ENCODE measurements around the gene SPTBN5.

SPTBN5 gene

DNA sequence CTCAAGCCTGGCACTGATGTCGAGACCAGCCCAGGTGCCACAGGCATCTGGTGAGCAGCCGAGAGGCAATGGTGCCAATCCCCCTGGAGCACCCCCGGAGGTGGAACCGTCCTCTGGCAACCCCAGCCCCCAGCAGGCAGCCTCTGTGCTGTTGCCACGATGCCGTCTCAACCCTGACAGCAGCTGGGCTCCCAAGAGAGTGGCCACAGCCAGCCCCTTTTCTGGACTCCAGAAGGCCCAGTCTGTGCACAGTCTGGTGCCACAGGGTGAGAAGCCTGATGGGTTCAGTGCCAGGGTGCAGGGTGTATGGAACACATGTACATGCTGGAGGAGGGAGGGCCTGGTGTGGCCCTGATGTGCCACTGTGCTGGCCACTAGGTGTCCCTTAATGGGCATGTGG is 70.9 kb downstream of the SPTBN5 start:
- no peak for DNase-seq

DNA sequence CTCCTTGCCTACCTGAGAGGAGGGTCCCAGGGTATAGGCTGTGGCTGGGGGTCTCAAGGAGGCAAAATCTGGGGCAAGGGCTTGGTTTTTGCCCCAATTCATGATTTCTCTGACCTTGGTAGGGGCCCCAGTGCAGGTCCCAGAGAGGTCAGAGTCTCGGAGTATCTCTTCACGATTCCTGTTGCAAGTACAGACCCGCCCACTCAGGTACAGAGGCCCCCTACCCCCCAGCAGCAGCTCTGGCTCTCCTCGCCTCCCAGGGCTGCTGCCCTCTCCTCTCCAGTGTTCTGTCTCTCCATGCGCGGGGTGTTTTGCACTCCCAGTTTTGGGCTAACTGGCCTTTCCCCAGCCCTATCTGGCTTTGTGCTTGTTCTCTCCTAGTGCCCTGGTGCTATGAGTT is 71.4 kb downstream of the SPTBN5 start:
- DNase-seq = no peak

DNA sequence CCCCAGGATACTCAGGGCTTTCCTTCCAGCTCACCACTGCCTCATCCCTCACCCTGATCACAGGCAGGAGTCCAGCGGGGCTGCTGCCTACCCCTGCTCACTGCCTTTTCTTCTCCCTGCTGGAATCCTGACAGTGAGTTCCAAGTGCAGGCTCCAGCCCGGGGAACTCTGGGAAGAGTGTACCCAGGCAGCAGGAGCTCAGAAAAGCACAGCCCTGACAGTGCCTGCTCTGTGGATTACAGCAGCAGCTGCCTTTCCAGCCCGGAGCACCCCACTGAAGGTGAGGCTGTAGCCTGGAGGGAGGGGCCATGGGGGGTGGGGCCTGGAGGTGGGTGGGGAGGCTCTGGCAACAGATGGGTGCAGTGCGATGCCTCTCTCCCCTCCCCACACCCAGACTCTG is 72.0 kb downstream of the SPTBN5 start:
- DNase-seq = no peak

DNA sequence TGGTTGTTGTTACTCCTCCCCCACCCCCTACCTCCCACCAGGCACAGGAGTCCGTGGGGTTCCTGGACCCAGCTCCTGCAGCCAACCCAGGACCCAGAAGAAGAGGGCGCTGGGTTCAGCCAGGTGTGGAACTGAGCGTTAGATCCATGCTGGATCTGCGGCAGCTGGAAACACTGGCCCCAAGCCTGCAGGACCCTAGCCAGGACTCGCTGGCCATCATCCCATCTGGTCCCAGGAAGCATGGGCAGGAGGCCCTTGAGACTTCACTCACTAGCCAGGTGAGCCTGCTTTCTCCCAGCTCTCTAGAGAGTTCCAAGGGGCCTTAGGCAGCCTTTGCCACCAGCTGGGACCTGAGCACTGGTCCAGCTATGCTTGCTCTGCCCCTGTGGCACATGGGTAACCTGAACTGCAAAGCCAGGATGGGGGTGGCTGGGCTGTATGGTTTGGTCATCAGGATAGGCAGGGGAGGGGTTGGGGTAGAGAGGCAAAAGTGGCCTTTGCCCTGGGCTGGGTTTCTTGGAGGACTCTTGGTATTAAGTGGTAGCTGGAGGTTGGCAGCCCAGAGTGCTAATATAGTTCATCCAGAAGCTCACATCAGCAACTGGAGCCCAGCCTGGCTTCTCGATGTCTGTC is 72.9 kb downstream of the SPTBN5 start:
- no peak for DNase-seq

DNA sequence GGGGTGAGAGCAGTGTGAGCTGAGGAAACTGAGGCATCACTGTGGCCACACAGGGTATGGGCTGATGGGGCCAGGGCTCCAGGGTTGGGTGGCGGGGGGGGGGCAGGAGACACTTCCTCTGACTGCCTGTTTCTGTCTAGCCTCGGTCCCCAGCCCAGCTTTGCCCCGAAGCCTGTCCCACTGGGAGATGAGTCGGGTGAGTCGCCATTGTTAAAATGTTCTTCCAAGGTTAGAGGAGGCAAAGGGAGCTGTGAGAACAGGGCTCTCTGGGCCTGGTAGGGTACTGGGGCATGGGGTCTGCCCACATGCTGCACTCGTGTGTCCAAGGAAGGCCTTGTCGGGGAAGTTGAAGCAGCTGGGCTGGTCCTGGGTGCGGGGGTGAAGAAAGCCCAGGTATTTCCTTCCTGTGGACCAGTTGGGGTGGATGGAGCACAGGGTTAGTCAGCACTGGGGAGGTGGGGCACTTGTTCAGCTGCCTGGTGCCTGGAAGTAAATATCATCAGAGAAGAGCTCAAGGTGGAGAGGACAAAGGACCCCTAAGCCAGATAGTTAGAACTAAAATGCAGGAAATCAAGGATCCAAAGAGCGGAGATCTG is 74.3 kb downstream of the SPTBN5 start:
- DNase-seq = no peak

DNA sequence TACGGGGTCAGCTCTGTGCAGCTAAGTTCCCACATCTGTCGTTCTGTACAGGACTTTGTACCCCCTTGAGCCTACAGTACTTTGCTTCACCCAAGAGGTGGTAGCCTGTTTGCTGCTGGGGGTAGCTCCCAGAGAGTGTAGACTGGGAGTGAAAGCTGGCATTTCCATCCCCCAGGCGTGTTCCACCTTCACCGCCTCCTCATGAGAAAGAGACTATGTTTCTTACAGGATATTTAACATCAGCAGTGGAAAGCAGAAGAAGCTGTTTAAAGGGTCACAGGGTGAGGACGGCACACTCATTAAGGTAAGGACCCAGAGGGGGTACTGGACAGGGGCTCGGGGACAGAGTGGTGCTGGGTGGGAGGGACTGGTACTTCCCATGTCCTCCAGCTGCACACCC is 76.1 kb downstream of the SPTBN5 start:
- no peak for DNase-seq

DNA sequence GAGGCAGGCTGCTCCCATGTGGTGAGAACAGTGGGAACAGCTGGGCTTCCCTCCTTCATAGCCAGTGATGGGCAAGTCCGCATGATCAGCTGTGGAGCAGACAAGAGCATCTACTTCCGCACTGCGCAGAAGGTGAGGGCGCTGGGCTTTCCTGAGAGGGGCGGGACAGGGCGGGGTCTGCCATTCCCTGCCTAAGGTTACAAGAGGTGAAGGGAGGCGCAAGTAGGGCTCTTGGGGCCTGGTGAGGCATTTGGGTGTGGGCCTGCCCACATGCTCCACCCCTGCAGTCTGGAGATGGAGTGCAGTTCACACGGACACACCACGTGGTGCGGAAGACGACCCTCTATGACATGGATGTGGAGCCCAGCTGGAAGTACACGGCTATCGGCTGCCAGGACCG is 76.5 kb downstream of the SPTBN5 start:
- no peak for DNase-seq

DNA sequence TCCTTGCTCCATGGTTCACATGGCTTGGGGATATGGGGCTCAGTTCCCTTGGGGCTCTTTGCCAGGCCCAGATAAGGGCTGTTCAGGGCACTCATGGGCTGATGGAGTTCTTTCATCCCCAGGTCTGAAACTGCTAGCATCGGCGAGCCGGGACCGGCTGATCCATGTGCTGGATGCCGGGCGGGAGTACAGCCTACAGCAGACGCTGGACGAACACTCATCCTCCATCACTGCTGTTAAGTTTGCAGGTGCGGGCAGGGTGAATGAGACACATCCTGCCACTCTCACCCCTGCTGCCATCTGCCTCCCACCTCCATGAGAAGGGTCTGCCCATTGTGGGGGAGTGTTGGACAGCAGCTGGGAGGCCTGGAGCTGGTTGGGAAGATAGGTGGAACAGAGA is 77.1 kb downstream of the SPTBN5 start:
- no peak for DNase-seq

DNA sequence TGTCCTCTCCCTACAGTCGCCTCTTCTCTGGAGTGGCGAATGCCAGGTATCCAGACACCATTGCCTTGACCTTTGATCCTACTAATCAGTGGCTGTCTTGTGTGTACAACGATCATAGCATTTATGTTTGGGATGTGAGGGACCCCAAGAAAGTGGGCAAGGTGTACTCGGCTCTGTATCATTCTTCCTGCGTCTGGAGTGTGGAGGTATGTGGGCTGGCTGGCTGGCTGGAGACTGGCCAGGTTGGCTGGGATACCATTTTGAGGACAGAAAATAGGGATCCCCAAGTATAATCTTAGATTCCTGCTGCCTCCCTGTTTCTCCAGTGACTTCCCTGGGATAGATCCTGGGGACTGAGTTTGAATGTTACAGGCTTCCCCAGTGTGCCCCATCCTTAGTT is 79.3 kb downstream of the SPTBN5 start:
- no peak for DNase-seq

DNA sequence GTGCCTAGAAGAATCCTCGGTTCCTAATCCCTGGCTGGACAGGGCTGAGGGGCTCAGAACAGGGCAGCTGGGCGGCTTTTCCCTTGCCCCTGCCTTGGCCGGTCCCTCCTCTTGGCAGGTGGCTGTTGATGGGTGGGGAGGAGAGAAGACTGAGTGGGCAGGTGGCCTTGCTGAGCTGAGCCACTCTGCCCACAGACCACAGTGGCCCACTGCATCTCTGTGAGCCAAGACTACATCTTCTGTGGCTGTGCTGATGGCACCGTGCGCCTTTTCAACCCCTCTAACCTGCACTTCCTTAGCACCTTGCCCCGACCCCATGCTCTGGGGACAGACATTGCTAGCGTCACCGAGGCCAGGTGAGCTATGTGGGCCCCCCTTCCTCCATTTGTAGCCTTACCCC is 80.4 kb downstream of the SPTBN5 start:
- no peak for DNase-seq

DNA sequence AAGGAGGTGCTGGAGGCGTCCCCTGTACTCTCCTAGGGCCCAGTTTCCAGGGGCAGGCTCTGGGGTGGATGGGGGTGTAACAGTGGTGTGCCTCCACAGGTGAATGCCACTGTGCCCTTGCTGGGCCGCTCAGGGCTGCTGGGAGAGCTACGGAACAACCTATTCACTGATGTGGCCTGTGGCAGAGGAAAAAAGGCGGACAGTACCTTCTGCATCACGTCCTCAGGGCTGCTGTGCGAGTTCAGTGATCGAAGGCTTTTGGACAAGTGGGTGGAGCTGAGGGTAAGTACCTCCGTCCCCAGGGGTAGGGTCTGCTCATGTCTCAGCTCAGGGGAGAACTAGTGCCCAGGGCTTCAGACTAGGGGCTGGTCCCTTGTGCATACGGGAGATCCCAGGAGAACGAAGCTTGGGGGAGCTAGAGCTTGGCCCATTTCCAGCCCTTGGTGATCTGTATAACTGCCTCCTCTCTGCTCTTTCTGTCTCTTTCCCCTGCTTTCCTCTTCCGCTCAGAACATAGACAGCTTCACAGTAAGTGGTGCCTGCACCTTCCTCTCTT is 81.0 kb downstream of the SPTBN5 start:
- DNase-seq = no peak

DNA sequence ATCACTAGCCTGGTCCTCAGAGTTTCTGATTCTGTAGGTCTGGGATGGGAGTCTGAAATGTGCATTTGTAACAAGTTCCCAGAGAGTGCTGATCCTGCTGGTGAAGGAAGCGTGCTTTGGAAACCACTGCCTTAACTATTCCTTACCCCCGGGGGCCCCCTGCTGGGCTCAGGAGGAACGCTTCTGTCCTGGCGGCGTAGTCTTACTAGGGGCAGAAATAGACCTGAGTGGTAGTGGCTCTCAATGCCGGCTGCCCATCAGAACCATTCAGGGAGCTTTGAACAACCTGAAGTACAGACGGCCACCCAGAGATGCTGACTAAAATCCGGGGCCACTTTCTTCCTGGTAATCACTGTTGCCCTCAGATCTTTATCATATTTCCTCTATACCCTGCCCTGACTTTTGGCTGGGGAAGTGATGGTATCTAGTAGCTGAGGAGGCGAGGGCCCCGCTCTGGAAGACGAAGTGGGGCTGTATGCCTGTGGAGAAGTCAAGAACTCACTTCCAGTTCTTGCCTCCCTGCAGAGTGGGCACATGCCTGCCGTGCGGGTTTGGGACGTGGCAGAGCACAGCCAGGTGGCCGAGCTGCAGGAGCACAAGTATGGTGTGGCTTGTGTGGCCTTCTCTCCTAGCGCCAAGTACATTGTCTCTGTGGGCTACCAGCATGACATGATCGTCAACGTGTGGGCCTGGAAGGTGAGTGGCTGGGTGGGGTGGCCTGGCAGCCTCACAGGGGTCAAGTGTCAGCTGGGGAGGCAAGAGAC is 82.2 kb downstream of the SPTBN5 start:
- peak; percentile 40 for DNase-seq

DNA sequence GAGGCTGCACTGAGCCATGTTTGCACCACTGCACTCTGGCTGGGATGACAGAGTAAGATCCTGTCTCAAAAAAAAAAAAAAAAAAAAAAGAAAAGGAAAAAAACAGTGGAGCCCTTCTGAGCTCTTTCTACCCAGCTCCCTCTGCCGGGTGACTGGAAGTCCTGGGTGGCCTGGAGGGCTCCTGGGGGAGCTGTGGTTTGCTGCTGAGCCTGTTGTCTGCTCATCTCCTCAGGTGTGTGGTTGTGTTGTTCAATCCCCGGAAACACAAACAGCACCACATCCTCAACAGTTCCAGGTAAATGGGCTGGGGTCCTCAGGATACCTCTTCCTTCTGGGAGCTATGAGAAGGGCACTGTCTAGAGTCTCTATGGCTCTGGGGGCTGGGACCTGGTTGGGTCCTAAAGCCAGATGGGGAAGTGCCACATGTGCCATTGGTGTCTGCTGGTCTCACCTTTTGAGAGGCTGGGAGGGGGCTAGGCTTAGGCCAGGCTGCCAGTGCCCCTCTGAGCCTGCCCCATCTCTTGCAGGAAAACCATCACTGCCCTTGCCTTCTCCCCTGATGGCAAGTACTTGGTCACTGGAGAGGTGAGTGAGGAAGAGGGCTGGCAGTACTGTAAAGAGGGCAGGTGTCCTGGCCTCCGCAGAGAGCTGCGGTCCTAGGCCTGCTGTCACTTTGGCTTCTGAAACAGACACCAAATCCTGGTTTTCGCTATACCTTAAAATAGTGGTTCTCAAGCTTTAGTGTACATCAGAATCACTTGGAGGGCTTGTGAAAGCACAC is 83.0 kb downstream of the SPTBN5 start:
- no peak for DNase-seq

DNA sequence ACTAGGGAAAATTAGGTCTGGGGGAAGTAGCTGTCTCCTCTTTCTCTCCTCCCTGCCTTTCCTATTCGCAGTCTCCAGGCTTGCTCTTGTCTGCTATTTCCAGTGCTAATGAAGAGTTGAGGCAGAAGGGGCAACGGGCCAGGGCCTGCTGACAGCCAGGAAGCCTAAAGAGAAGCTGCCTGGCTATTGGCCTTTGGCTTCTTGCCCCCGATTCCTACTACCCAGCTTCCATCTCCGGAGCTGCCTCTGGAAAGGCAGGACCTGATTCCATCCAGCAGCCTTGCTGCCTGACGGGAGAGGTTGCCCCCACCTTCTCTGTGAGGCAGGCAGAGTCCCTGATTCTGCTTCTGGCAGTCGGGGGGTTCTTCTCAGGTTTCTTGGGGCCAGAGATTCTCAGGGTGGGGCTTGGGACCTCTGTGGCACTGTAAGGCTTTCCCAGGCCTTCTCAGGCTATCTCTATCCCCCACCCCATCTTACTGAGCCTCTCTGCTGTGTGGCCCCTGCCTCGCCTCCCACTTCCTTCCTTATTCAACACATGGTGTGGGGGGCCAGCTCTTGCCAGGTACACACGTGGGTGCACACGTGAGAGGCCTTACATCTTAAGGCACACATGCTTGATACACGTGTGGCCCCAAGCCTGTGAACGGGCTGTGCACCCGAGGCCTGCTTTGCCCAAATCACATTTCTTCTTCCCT is 84.2 kb downstream of the SPTBN5 start:
- no peak for DNase-seq

DNA sequence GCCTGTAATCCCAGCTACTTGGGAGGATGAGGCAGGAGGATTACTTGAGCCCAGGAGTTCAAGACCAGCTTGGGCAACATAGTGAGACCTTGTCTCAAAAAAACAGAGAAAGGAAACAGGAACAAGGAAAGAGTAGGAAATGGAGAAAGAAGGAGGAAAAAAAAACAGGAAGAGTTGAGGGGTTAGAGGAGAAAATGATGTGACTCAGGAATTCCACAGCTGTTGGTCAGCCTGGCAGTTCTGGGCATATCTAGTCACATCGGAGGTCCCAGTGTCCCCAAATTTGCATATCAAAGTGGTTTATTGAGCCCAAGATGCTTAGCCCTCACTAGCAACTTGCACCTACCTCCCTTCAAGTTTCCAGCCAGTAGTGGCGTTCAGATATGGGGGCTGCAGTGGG is 84.7 kb downstream of the SPTBN5 start:
- no peak for DNase-seq

DNA sequence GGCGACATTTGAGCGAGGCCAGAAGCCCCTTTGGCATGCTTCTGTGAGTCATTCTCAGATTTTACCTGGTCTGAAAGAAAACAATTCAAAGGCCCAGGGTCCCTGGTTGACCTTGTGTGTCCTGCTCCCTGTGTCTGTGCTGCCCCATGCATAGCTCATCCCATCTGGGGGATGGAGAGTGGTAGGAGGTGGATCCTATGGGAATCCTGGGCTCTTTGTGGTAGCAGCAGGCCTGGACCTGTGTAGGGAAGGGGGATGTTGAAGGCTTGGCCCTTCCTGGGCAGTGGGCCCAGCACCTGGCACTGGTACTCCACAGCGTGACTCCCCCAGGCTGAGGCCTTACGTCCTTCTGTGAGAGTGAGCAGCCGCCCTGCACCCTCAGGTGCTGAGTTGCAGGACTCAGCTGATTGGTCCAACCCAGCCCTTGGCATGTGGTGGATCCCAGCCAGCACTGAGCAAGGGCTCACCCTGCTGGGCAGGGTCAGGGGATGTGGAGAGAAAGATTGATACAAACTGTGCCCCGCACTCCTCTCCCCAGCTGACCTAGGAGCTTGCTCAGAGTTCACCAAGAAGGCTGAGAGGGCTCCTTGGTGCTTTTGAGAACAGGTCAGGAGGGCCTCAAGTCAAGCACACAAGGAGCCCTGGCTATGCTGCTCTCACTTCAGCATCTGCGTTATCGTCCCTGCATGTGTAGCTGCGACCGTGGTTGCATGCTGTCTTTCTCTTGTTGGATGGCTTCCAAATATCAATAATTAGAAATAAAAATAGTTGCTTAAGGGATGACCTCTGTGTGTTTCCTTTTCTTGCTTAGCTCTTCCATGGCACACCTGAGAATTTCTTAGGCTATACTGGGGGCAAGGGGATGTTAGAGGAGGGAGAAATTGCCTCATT is 87.3 kb downstream of the SPTBN5 start:
- DNase-seq = peak; percentile 5

DNA sequence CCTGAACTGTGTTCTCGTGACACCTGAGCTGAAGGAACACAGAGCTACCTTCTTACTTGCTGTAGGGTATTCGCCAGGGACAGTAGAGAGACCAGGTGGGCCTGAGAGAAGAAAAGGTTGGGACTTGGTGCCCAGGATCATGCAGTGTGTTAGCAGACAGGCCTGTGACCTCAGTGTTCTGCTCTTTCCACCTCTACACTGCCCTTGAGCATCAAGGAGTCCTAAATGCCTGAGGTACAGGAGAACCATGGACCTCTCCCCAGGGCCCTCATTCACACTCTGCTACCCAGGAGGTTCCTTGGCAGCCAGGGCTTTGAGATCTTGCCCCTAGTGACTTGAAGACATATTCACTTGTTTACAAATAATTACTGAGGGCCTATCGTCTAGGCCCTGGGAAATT is 88.1 kb downstream of the SPTBN5 start:
- DNase-seq = no peak

DNA sequence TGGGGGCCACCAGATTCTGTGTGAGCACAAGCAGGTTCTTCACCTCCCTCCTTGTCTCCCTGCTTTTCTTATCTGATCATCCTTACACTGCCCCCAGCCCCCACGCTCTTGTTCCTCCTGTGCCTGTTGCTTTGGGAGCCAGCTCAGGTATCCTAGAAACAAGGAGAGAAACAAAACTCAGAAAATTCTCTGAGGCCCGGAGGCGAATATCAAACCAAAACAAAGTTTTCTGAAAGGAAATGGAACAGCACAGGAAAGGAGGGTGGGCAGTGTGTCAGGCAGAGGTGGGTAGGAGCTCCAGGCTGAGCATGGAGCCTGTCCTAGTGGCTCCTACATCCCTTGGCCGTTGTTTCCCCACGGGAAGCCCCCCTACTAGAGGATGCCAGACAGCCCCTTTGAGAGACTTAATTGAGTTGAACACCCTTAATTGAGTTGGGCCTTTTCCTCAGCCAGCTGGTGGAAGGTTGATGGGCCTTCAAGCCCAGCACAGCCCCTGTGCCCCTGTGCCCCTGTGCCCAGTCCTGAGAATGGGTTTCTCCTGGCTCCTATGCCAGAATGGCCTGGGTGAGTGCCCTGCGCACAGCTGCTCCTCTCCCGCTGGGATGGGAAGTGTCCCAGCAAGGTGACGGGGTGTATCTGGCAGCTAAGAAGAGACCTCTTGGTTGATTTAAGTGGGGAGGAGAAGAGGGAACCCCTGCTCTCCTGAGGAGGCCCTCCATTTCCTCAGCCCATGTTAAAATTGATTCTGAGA is 88.8 kb downstream of the SPTBN5 start:
- no peak for DNase-seq

DNA sequence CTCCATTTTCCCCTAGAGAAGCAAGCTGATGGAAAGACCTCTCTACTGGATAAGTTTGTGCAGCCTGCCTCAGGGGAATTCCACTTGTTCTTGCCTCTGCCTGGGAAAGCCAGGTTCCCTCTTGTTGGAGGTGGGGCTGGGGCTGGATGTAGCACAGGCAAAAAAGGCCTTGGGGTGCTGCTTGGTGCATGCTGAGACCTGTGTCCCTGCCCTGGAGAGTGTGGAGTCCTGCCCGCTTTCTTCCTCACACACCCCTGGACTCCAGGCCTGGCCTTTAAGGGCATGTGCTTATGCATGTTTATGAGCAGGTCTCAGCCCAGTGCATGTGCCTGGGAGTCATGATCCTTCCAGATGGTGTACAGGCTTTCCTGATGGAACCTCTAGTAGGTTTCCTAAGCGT is 89.5 kb downstream of the SPTBN5 start:
- DNase-seq = no peak

DNA sequence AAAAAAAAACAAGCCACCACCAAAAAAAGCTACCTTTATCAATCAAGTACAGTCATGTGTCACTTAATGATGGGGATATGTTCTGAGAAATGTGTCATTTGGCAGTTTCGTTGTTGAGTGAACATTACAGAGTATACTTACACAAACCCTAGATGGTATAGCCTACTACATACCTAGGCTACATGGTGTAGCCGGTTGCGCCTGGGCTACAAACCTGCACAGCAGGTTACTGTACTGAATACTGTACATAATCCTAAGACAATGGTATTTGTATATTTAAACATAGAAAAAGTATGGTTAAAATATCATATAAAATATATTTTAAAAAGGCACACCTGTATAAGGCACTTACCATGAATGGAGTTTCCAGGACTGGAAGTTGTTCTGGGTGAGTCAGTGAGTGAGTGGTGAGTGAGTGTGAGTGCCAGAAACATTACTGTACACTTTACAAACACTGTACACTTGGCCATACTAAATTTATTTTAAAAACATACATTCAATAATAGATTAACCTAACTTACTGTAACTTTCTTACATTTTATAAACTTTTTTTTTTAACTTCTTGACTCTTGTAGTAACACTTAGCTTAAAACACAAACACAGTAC is 91.9 kb downstream of the SPTBN5 start:
- DNase-seq = no peak

DNA sequence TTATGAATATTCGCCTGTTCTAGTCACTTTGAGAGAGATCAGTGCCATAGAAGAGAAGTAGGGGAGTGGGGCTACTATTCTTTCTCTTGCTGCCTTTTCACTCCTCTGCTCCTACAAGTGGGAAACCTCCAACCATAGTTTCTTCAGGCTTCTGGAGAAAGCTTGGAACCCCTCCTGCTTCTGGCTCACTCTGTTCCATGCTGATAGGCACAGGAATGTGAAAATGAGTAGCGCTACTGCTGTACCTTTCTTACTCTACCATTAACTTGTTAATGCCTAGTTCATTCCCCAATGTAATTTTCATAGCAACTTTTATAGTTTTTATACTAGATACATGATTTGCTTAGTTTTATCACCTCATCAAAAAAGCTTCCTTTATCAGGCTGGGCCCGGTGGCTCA is 92.7 kb downstream of the SPTBN5 start:
- DNase-seq = no peak
